Keratinocyte (primary cell): ENCODE data around the gene TMEM253.

Experiments
- EZH2 ChIP-seq: IDR thresholded peaks from one replicate; pipeline ENCODE4 v1.6.1; 2012; ENCODE audit warnings: inconsistent platforms, mild to moderate bottlenecking, low read length, moderate library complexity
- TF ChIP-seq, protein P1 (sequence below), 3 experiments: IDR thresholded peaks in 1 of 3; conservative IDR thresholded peaks in 1 of 3; optimal IDR thresholded peaks in 1 of 3; 2 replicates in 2 of 3; 3 replicates in 1 of 3; pipeline versions ENCODE3 to v1.5.1; 2011; ENCODE audit warnings: low read length in 3 of 3, mild to moderate bottlenecking in 3 of 3, moderate library complexity in 2 of 3, control low read depth in 1 of 3, inconsistent platforms in 1 of 3; ENCODE audit not compliant: insufficient read depth in 2 of 3; ENCODE audit errors: extremely low read depth in 1 of 3

- TF ChIP-seq, protein P1, sequence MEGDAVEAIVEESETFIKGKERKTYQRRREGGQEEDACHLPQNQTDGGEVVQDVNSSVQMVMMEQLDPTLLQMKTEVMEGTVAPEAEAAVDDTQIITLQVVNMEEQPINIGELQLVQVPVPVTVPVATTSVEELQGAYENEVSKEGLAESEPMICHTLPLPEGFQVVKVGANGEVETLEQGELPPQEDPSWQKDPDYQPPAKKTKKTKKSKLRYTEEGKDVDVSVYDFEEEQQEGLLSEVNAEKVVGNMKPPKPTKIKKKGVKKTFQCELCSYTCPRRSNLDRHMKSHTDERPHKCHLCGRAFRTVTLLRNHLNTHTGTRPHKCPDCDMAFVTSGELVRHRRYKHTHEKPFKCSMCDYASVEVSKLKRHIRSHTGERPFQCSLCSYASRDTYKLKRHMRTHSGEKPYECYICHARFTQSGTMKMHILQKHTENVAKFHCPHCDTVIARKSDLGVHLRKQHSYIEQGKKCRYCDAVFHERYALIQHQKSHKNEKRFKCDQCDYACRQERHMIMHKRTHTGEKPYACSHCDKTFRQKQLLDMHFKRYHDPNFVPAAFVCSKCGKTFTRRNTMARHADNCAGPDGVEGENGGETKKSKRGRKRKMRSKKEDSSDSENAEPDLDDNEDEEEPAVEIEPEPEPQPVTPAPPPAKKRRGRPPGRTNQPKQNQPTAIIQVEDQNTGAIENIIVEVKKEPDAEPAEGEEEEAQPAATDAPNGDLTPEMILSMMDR (optimal IDR thresholded peaks at IDR 0.05 in 1 of 3, IDR thresholded peaks at IDR 0.05 in 1 of 3, conservative IDR thresholded peaks at IDR 0.05 in 1 of 3; ENCODE audit: extremely low read depth in 1 of 3, insufficient read depth in 2 of 3, low read length in 3 of 3) = no peak
- no peak for TF ChIP-seq EZH2
Observed at GRCh38 chr14:21112255-21112654, 11.4 kb downstream of the TMEM253 start.
